Sigmoid colon (tissue), 7 donors: ENCODE results near the gene RNPS1. TPM values are rescaled to one million over a fixed set of nuclear protein-coding genes. Genes with fewer than 3 reads are reported as not detected.

ENCODE experiments used
- DNase-seq: peaks from one replicate; pipeline ENCODE4 v3.0.0-alpha.2; 2019
- H3K27ac ChIP-seq, 4 donors: fragments of 200-600 bp; sonication (generic); one replicate each; pipeline ENCODE4 v1.5.1; 2016 to 2019; ENCODE audit warnings: mild to moderate bottlenecking in 1 of 4
- H3K27me3 ChIP-seq, 3 donors: fragments of 200-600 bp; sonication (generic); one replicate each; pipeline ENCODE4 v1.5.1; 2019; ENCODE audit warnings: mild to moderate bottlenecking in 1 of 3
- H3K36me3 ChIP-seq, 4 donors: fragments of 200-600 bp; sonication (generic); one replicate each; pipeline ENCODE4 v1.5.1; 2016 to 2019
- H3K4me1 ChIP-seq, 4 donors: fragments of 200-600 bp; sonication (generic); one replicate each; pipeline ENCODE4 v1.5.1; 2017 to 2019
- H3K4me3 ChIP-seq, 4 donors: fragments of 200-600 bp; sonication (generic); one replicate each; pipeline ENCODE4 v1.5.1; 2017 to 2019; ENCODE audit warnings: mild to moderate bottlenecking in 2 of 4, moderate library complexity in 1 of 4
- H3K9me3 ChIP-seq, 4 donors: fragments of 200-600 bp in 3 of 4; sonication (generic) in 3 of 4; one replicate each; pipeline versions ENCODE4 v1.5.1 to v1.6.1; 2013 to 2019
- EP300 ChIP-seq, 4 donors: sonication (generic); formaldehyde crosslinking; IDR thresholded peaks; one replicate each; pipeline ENCODE4 v1.6.1; 2017; ENCODE audit warnings: antibody characterized with exemption in 4 of 4
- POLR2A ChIP-seq, 2 donors: fragments of 450-650 bp; IDR thresholded peaks; one replicate each; pipeline ENCODE4 v1.6.1; 2016; ENCODE audit warnings: antibody characterized with exemption in 2 of 2, mild to moderate bottlenecking in 2 of 2, moderate library complexity in 2 of 2
- POLR2AphosphoS5 ChIP-seq, 4 donors: sonication (generic); formaldehyde crosslinking; IDR thresholded peaks; one replicate each; pipeline ENCODE4 v1.6.1; 2017; ENCODE audit warnings: antibody characterized with exemption in 4 of 4
- WGBS, 2 donors: extraction: QIAGEN DNeasy Blood & Tissue Kit; methylation state at CpG; one replicate each; pipeline ENCODE4 v1.1.7; 2013; 5-methylcytosine and 5-hydroxymethylcytosine counted together
- intact Hi-C: fragments of 100-400 bp; cut with DNase I; formaldehyde crosslinking; loops from one replicate; pipeline ENCODE4 v1.15.1; 2023
- polyA plus RNA-seq, 3 donors: library from polyadenylated mRNA; stranded (reverse); fragments of 200-250 nt; gene quantifications; one replicate each; pipeline ENCODE4 v1.2.3, GENCODE V29; 2013
- total RNA-seq, 4 donors: library from RNA; depleted of rRNA; stranded (reverse); fragments of >200 nt; gene quantifications; one replicate each; pipeline ENCODE4 v1.1.0, GENCODE V29; 2016
- TF ChIP-seq, protein P1 (sequence below), 4 experiments: fragments of 450-650 bp in 3 of 4; fragments of 200-600 bp in 1 of 4; IDR thresholded peaks; one replicate each; pipeline ENCODE4 v1.5.1; 2016 to 2019; ENCODE audit warnings: antibody characterized with exemption in 4 of 4, mild to moderate bottlenecking in 3 of 4, moderate library complexity in 2 of 4
- donor health status: healthy with polysubstance abuse.
- donor health status: Bipolar disorder and iron deficiency.
- donor health status: healthy.

RNPS1 gene
- total and polyA plus RNA-seq, 7 donors, result 110 to 171 (median 128) TPM

GRCh38 chr16:2282866-2283555, 15.1 kb upstream of the RNPS1 start:
- no peak overlapping the region for H3K27ac ChIP-seq
- H3K27me3 ChIP-seq, result no peaks in the 10 kb centered on the region
- H3K4me3 ChIP-seq, result no peak overlapping the region
- peaks cover 0 to 59% (median 7%) of the 10 kb centered on the region in 4 donors for H3K36me3 ChIP-seq
- TF ChIP-seq EP300 (IDR thresholded peaks at IDR 0.05) (no peak), POLR2AphosphoS5 (IDR thresholded peaks at IDR 0.05) (no peak), POLR2A (IDR thresholded peaks at IDR 0.05) (no peak)
- TF ChIP-seq, protein P1, sequence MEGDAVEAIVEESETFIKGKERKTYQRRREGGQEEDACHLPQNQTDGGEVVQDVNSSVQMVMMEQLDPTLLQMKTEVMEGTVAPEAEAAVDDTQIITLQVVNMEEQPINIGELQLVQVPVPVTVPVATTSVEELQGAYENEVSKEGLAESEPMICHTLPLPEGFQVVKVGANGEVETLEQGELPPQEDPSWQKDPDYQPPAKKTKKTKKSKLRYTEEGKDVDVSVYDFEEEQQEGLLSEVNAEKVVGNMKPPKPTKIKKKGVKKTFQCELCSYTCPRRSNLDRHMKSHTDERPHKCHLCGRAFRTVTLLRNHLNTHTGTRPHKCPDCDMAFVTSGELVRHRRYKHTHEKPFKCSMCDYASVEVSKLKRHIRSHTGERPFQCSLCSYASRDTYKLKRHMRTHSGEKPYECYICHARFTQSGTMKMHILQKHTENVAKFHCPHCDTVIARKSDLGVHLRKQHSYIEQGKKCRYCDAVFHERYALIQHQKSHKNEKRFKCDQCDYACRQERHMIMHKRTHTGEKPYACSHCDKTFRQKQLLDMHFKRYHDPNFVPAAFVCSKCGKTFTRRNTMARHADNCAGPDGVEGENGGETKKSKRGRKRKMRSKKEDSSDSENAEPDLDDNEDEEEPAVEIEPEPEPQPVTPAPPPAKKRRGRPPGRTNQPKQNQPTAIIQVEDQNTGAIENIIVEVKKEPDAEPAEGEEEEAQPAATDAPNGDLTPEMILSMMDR (IDR thresholded peaks at IDR 0.05), result no peak
- 75 to 85% methylated on average over 26 of the region's 26 CpGs for WGBS, 2 donors
- DNase-seq, result no peak
- H3K9me3 ChIP-seq, result no peaks in the 10 kb centered on the region
- intact Hi-C loops, result no loop called here
- no peaks in the 10 kb centered on the region for H3K4me1 ChIP-seq

- intact Hi-C loops, result no loop called here
- WGBS, 2 donors, result 43 to 71% methylated on average over 5 of the region's 5 CpGs
- H3K27me3 ChIP-seq, result no peaks in the 10 kb centered on the region
- no peak for TF ChIP-seq EP300 (IDR thresholded peaks at IDR 0.05)
- no peak for TF ChIP-seq POLR2AphosphoS5 (IDR thresholded peaks at IDR 0.05)
- TF ChIP-seq, protein P1 (IDR thresholded peaks at IDR 0.05), result no peak
- no peak for TF ChIP-seq POLR2A (IDR thresholded peaks at IDR 0.05)
- no peak overlapping the region for H3K27ac ChIP-seq
- no peaks in the 10 kb centered on the region for H3K4me1 ChIP-seq
- no peaks in the 10 kb centered on the region for H3K9me3 ChIP-seq
- no peak for DNase-seq
- H3K36me3 ChIP-seq, result peaks cover 0 to 54% (median 7%) of the 10 kb centered on the region in 4 donors
- no peak overlapping the region for H3K4me3 ChIP-seq
Observed at GRCh38 chr16:2282262-2282661, 14.3 kb upstream of the RNPS1 start.

DNA sequence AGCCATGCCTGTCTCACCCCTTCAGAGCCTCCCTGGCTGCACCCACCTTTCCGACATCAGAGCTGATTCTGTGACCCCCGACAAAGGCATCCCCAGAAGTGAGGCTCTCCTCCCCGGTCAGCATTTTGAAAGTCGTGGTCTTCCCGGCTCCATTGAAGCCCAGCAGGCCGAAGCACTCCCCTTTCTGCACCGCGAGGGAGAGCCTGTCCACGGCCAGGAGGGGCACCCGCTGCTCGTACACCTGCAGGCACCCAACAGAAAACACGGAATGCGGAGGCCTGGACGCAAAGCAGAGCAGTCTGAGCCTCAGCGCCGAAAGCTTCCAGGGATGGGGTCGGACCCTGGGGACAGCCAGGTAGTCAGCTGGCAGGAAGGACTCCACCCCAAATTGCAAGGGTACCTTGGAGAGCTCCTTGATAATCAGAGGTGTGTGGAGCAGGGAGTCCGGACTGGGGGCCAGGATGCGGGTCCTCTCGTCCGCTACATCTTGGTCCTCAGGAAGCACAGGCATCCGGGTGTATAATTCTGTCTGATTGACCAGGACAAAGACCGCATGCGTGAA, 13.1 kb upstream of the RNPS1 start:
- TF ChIP-seq EP300 (IDR thresholded peaks at IDR 0.05) (no peak), POLR2AphosphoS5 (IDR thresholded peaks at IDR 0.05) (no peak), POLR2A (IDR thresholded peaks at IDR 0.05) (no peak)
- TF ChIP-seq, protein P1 (IDR thresholded peaks at IDR 0.05), result no peak
- Histone ChIP-seq H3K36me3 (peaks cover 0 to 52% (median 7%) of the 10 kb centered on the region in 4 donors), H3K27me3 (no peaks in the 10 kb centered on the region), H3K27ac (no peak overlapping the region), H3K9me3 (no peaks in the 10 kb centered on the region), H3K4me3 (no peak overlapping the region), H3K4me1 (no peaks in the 10 kb centered on the region)
- DNase-seq, result no peak
- WGBS, 2 donors, result 79 to 83% methylated on average over 24 of the region's 24 CpGs
- intact Hi-C loops, result no loop called here

DNA sequence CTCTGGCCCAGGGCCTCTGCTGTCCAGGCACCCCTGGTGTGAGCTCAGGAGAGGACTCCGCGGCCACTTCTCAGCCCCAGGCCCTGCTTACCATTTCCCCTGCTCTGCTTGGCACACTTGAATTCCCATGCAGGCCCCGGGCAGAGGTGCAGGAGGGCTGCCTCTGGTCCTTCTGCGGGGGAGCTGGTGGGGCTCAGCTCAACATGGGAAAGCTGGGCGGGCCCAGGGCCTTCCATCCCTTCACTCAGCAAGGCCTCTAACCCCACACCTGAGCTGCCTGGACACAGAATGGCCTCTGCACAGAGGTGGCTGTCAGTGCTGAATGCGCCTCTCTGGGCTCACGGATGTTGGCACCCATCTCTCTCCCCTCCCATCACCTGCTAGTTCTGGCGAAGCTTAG, 12.5 kb upstream of the RNPS1 start:
- no peaks in the 10 kb centered on the region for H3K4me1 ChIP-seq
- intact Hi-C loops, result no loop called here
- no peaks in the 10 kb centered on the region for H3K27me3 ChIP-seq
- WGBS, 2 donors, result 91 to 92% methylated on average over 8 of the region's 8 CpGs
- no peak overlapping the region for H3K4me3 ChIP-seq
- no peak overlapping the region for H3K27ac ChIP-seq
- peaks cover 0 to 49% (median 7%) of the 10 kb centered on the region in 4 donors for H3K36me3 ChIP-seq
- DNase-seq, result no peak
- TF ChIP-seq, protein P1 (IDR thresholded peaks at IDR 0.05), result no peak
- no peak for TF ChIP-seq EP300 (IDR thresholded peaks at IDR 0.05)
- TF ChIP-seq POLR2AphosphoS5 (IDR thresholded peaks at IDR 0.05), result no peak
- no peak for TF ChIP-seq POLR2A (IDR thresholded peaks at IDR 0.05)
- no peaks in the 10 kb centered on the region for H3K9me3 ChIP-seq
